Measurements from ENCODE around the gene RPS21.

Gene RPS21

GRCh38 chr20:62408055-62408454 lies 21.2 kb downstream of the RPS21 start:
- no peak for TF ChIP-seq POLR2A (IDR thresholded peaks at IDR 0.05; ENCODE audit: low read length)
- no peak for TF ChIP-seq GATA1 (IDR thresholded peaks at IDR 0.05; ENCODE audit: low read depth, low read length)
- DNase-seq, result no peak

GRCh38 chr20:62408640-62409039 lies 21.7 kb downstream of the RPS21 start:
- DNase-seq, result no peak
- no peak for TF ChIP-seq POLR2A (IDR thresholded peaks at IDR 0.05; ENCODE audit: low read length)
- TF ChIP-seq GATA1 (IDR thresholded peaks at IDR 0.05; ENCODE audit: low read depth, low read length), result no peak

- no peak for TF ChIP-seq POLR2A (IDR thresholded peaks at IDR 0.05; ENCODE audit: low read length)
- no peak for TF ChIP-seq GATA1 (IDR thresholded peaks at IDR 0.05; ENCODE audit: low read depth, low read length)
- DNase-seq, result no peak
Measured at GRCh38 chr20:62409086-62409853, 22.4 kb downstream of the RPS21 start.

GRCh38 chr20:62409931-62410745 lies 23.2 kb downstream of the RPS21 start:
- DNase-seq, result peak; percentile 70 to 76
- TF ChIP-seq GATA1 (IDR thresholded peaks at IDR 0.05; ENCODE audit: low read depth, low read length) (no peak), POLR2A (IDR thresholded peaks at IDR 0.05; ENCODE audit: low read length) (no peak)

GRCh38 chr20:62410746-62411478 lies 24.0 kb downstream of the RPS21 start:
- no peak for DNase-seq
- TF ChIP-seq POLR2A (IDR thresholded peaks at IDR 0.05; ENCODE audit: low read length) (no peak), GATA1 (IDR thresholded peaks at IDR 0.05; ENCODE audit: low read depth, low read length) (no peak)

GRCh38 chr20:62411479-62412193 lies 24.7 kb downstream of the RPS21 start:
- TF ChIP-seq GATA1 (IDR thresholded peaks at IDR 0.05; ENCODE audit: low read depth, low read length), result no peak
- no peak for TF ChIP-seq POLR2A (IDR thresholded peaks at IDR 0.05; ENCODE audit: low read length)
- DNase-seq, result no peak

GRCh38 chr20:62412194-62413024 lies 25.5 kb downstream of the RPS21 start:
- no peak for TF ChIP-seq POLR2A (IDR thresholded peaks at IDR 0.05; ENCODE audit: low read length)
- TF ChIP-seq GATA1 (IDR thresholded peaks at IDR 0.05; ENCODE audit: low read depth, low read length), result no peak
- no peak for DNase-seq

GRCh38 chr20:62413025-62413570 lies 26.2 kb downstream of the RPS21 start:
- TF ChIP-seq POLR2A (IDR thresholded peaks at IDR 0.05; ENCODE audit: low read length) (no peak), GATA1 (IDR thresholded peaks at IDR 0.05; ENCODE audit: low read depth, low read length) (no peak)

GRCh38 chr20:62413896-62414481 lies 27.1 kb downstream of the RPS21 start:
- DNase-seq, result no peak
- TF ChIP-seq POLR2A (IDR thresholded peaks at IDR 0.05; ENCODE audit: low read length) (no peak), GATA1 (IDR thresholded peaks at IDR 0.05; ENCODE audit: low read depth, low read length) (no peak)

More at GRCh38 chr20:62413025-62413570, 26.2 kb downstream of the RPS21 start:
- DNase-seq, result no peak

GRCh38 chr20:62415354-62416111 lies 28.6 kb downstream of the RPS21 start:
- TF ChIP-seq POLR2A (IDR thresholded peaks at IDR 0.05; ENCODE audit: low read length), result no peak
- no peak for TF ChIP-seq GATA1 (IDR thresholded peaks at IDR 0.05; ENCODE audit: low read depth, low read length)
- no peak for DNase-seq
